AML-193 (cell line): ENCODE measurements around the gene GNL1.

Experiments used
- DNase-seq, 2 experiments: peaks; one replicate each; lab custom pipeline; 2025; lab: John Stamatoyannopoulos, UW

Gene GNL1

GRCh38 chr6:30570263-30570662 lies 14.0 kb upstream of the GNL1 start:
- no peak for DNase-seq

- DNase-seq: no peak
Measured at GRCh38 chr6:30568245-30568644, 12.0 kb upstream of the GNL1 start.

- DNase-seq: no peak
Measured at GRCh38 chr6:30565772-30566171, 9.5 kb upstream of the GNL1 start.

GRCh38 chr6:30564114-30564513 lies 7.8 kb upstream of the GNL1 start:
- no peak for DNase-seq

- DNase-seq: no peak
Measured at GRCh38 chr6:30562470-30563425, 6.5 kb upstream of the GNL1 start.

- DNase-seq: no peak
Measured at GRCh38 chr6:30560930-30561329, 4.6 kb upstream of the GNL1 start.

- peak; percentile 70 to 76 for DNase-seq
Measured at GRCh38 chr6:30557683-30557981, 1.3 kb upstream of the GNL1 start.

GRCh38 chr6:30556906-30557682 lies 805 bp upstream of the GNL1 start, which contains the start of gene PRR3:
TSS of gene PRR3 (plus strand) at chr6:30557295. CDS start at chr6:30557345, 50 bp downstream.
- DNase-seq: peak; percentile 91 to 94

GRCh38 chr6:30555816-30556065 lies 548 bp downstream of the GNL1 start:
- no peak for DNase-seq

GRCh38 chr6:30554962-30555815 lies 1.1 kb downstream of the GNL1 start:
- no peak for DNase-seq

- DNase-seq: no peak
Measured at GRCh38 chr6:30554404-30554803, 1.9 kb downstream of the GNL1 start.

GRCh38 chr6:30548375-30548774 lies 7.9 kb downstream of the GNL1 start:
- no peak for DNase-seq

- DNase-seq: peak; percentile 71 to 79
Measured at GRCh38 chr6:30547454-30547853, 8.8 kb downstream of the GNL1 start.

- DNase-seq: peak; percentile 87 to 88
Measured at GRCh38 chr6:30544666-30545272, 11.5 kb downstream of the GNL1 start.

GRCh38 chr6:30543821-30544220 lies 12.5 kb downstream of the GNL1 start:
- DNase-seq: no peak

GRCh38 chr6:30542915-30543314 lies 13.4 kb downstream of the GNL1 start:
- DNase-seq: peak in 1 of 2 experiments; percentile 20

- no peak for DNase-seq
Measured at GRCh38 chr6:30542404-30542725, 13.9 kb downstream of the GNL1 start.

- DNase-seq: peak; percentile 88 to 89
Measured at GRCh38 chr6:30541515-30542403, 14.5 kb downstream of the GNL1 start.

GRCh38 chr6:30537931-30538330 lies 18.4 kb downstream of the GNL1 start:
- DNase-seq: no peak

- no peak for DNase-seq
Measured at GRCh38 chr6:30533460-30534294, 22.6 kb downstream of the GNL1 start.
